Ecto neural progenitor cell (in vitro differentiated cells): ENCODE data around the gene ARHGEF28.
A peak's percentile ranks its signal among the peaks of the same experiment; 100 is the strongest.

Source experiments
- DNase-seq: peaks from one replicate; pipeline ENCODE4 v3.0.0-alpha.2; 2018; ENCODE audit warnings: low spot score

Gene ARHGEF28

GRCh38 chr5:73625944-73626811, at the start of gene ARHGEF28:
Gene ARHGEF28 (plus strand): TSS chr5:73626196. CDS start chr5:73684852, 58,656 bp downstream.
- DNase-seq: peak; percentile 75

GRCh38 chr5:73582285-73583145, 43.5 kb upstream of the ARHGEF28 start:
- no peak for DNase-seq

GRCh38 chr5:73587923-73588322, 38.1 kb upstream of the ARHGEF28 start:
- no peak for DNase-seq

GRCh38 chr5:73591102-73591695, 34.8 kb upstream of the ARHGEF28 start:
- DNase-seq: no peak

DNA sequence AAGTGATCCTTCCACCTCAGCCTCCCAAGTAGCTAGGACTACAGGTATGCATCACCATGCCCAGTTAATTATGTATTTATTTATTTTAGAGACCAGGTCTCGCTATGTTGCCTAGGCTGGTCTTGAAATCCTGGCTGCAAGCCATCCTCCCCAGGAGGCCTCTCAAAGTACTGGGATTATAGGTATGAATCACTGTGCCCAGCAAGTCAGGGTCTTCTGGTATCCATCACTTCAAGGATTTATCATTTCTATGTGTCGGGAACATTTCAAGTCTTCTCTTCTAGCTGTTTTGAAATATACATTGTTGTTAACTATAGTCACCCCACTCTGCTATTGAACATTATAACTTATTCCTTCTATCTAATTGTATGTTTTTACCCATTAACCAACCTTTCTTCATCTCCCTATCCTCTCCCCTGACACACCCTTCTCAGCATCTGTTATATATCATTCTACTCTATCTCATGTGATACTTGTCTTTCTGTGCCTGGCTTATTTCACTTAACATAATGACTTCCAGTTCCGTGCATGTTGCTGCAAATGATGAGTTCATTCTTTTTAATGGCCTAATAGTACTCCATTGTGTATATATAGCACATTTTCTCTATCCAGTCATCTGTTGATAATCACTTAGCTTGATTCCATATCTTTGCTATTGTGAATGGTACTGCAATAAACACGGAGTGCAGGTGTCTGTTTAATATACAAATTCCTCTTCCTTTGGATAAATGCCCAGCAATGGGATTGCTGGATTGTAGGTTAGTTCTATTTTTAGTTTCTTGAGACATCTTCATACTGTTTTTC, 34.1 kb upstream of the ARHGEF28 start:
- DNase-seq: no peak

DNA sequence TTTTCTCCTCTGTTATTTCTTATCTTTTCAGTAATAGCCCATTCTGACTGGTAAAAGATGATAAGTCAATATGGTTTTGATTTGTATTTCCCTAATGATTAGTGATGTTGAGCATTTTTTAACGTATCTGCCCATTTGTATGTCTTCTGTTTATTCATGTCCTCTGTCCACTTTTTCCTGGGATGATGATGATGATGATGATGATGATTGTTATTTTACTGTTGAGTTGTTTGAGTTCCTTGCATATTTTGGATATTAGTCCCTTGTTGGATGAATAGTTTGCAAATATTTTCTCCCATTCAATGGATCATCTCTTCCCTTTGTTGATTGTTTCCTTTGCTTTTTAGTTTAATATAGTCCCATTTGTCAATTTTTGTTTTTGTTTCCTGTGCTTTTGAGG, 33.4 kb upstream of the ARHGEF28 start:
- no peak for DNase-seq

- DNase-seq: peak; percentile 47
These were observed 29.2 kb upstream of the ARHGEF28 start for GRCh38 chr5:73596705-73597328.

- no peak for DNase-seq
These were observed 26.6 kb upstream of the ARHGEF28 start for GRCh38 chr5:73599380-73599779.

- DNase-seq: no peak
These were observed 22.0 kb upstream of the ARHGEF28 start for GRCh38 chr5:73603998-73604397.

DNA sequence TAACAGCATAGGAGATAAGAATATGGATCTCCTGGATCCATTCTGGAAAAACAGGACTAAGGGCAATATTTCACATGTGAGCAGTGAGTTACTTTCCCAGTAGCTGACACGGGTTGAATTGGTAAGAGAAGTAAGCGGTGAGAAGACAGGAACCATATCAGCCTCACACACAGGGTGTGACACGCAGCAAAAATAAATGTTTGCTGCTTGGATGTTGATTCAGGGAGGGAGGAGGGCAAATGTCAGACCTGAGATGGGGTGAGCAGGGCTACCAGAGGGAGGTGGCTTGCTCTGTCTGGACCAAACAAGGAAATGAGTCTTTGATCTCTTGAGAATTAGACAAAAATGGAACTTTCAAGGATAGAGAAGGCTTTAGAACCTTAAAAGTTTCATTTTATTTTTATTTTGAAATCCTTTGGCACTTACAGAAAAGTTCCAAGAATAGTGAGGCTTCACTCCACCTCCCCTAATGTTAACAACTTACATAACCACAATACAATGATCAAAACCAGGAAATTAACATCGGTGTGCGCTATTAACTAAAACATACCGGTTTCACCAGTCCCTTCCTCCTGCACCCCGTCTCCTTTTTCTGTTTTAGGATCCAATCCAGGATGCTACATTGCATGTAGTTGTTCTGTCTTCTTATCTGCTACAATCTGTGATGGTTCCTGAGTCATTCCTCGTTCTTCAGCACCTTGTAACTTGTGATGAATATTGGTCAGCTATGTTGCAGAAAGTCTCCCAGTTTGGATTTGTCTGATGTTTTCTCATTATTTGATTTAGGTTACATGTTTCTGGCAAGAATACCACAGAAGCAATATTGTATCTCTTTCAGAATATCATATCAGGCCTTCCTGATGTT, 20.5 kb upstream of the ARHGEF28 start:
- DNase-seq: no peak

GRCh38 chr5:73606206-73606753, 19.7 kb upstream of the ARHGEF28 start:
- no peak for DNase-seq

- no peak for DNase-seq
These were observed 18.8 kb upstream of the ARHGEF28 start for GRCh38 chr5:73607228-73607627.

DNA sequence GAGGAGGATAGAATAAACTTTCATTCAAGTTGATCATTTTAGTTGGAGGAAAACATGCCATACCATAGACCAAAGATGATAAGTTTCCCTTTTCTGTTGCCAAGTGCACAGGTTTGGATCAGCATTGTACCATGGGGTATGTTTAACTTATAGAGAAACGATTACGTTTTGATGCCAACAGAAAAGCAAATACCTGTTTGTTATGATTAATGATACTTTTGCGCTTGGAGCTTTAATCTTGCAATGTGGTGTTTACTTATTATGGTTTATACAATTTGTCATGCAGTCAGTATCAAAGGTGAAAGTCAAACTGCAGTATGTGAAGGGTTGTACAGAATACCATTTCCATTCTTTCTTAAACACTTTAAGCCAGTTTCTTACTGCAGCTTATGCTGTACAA, 13.2 kb upstream of the ARHGEF28 start:
- no peak for DNase-seq

- no peak for DNase-seq
These were observed 10.9 kb upstream of the ARHGEF28 start for GRCh38 chr5:73615085-73615484.

DNA sequence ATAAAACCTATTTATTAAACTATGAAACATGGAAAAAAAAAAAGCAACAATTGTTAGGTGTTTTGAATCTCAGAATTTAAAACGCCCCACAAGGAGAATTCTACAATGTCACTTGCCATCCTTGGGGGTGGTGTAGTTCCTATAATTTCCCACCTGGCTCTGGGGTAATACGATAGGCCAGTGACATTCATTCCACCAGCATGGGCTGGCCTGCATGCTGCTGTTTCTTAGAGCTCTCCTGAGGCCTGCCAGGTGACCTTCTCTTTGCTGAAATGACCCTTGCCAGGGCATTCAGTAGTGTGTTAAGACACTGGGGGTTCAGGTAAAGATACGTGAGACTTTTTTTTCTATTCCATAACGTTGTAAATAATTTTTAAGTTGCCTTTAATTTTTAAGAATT, 10.0 kb upstream of the ARHGEF28 start:
- DNase-seq: no peak

- DNase-seq: no peak
These were observed 8.3 kb upstream of the ARHGEF28 start for GRCh38 chr5:73617510-73618279.

GRCh38 chr5:73619606-73620333, 6.2 kb upstream of the ARHGEF28 start:
- no peak for DNase-seq

DNA sequence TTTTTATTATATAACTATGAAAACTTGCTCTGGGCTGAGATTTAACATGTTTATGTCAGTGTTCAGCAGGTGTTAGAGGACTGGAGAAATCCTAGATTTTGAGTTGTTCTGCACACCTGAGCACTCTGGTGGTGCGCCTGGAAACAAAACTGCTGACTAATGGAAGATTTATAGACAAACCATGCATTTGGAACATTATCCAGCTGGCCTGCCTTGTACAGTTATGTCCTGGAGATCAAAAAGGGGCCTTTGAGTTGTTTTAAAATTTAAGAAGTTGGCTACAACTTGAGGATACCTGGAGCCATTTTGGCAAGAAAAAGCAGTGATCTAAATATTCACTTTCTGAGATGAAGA, 5.7 kb upstream of the ARHGEF28 start:
- no peak for DNase-seq

GRCh38 chr5:73623060-73623459, 2.9 kb upstream of the ARHGEF28 start:
- no peak for DNase-seq
